Neural progenitor cell (in vitro differentiated cells): ENCODE data around the gene XPR1. TPM values are rescaled to one million over a fixed set of nuclear protein-coding genes. Genes with fewer than 3 reads are reported as not detected.

ENCODE experiments used
- DNase-seq: peaks from one replicate; pipeline ENCODE4 v3.0.0-alpha.2; 2016; ENCODE audit warnings: low spot score
- H2AFZ ChIP-seq: fragments of 200-600 bp; sonication (generic); replicated peaks from 2 replicates; pipeline ENCODE4 v1.6.1; 2016; ENCODE audit warnings: antibody characterized with exemption
- H3F3A ChIP-seq: fragments of 200-600 bp; sonication (generic); 2 replicates; pipeline ENCODE4 v1.6.1; 2016; ENCODE audit warnings: antibody characterized with exemption, low read depth
- H3K27ac ChIP-seq: fragments of 200-600 bp; sonication (generic); 2 replicates; pipeline ENCODE4 v1.5.1; 2016; ENCODE audit warnings: mild to moderate bottlenecking
- H3K27me3 ChIP-seq: fragments of 200-600 bp; sonication (generic); 2 replicates; pipeline ENCODE4 v1.6.1; 2016; ENCODE audit warnings: mild to moderate bottlenecking, moderate library complexity
- H3K36me3 ChIP-seq: fragments of 200-600 bp; sonication (generic); 2 replicates; pipeline ENCODE4 v1.5.1; 2016
- H3K4me1 ChIP-seq: fragments of 200-600 bp; sonication (generic); 2 replicates; pipeline ENCODE4 v1.6.1; 2016; ENCODE audit warnings: mixed run types
- H3K4me2 ChIP-seq: fragments of 200-600 bp; sonication (generic); 2 replicates; pipeline ENCODE4 v1.6.1; 2016
- H3K4me3 ChIP-seq: fragments of 200-600 bp; sonication (generic); 2 replicates; pipeline ENCODE4 v1.5.1; 2016
- H3K79me2 ChIP-seq: fragments of 200-600 bp; sonication (generic); 2 replicates; pipeline ENCODE4 v1.6.1; 2016; ENCODE audit warnings: low read depth
- H3K9ac ChIP-seq: fragments of 200-600 bp; sonication (generic); 2 replicates; pipeline ENCODE4 v1.6.1; 2016
- H3K9me3 ChIP-seq: fragments of 200-600 bp; sonication (generic); 2 replicates; pipeline ENCODE4 v1.5.1; 2016; ENCODE audit warnings: low read depth
- H4K20me1 ChIP-seq: fragments of 200-600 bp; sonication (generic); 2 replicates; pipeline ENCODE4 v1.6.1; 2016; ENCODE audit warnings: low read depth
- H3K27ac Mint-ChIP-seq: 3 replicates; pipeline ENCODE4 v1.8.0; 2021; ENCODE audit warnings: mixed read lengths
- H3K27me3 Mint-ChIP-seq: 2 replicates; pipeline ENCODE4 v1.8.0; 2022; ENCODE audit warnings: low read depth, mild to moderate bottlenecking, inconsistent platforms, moderate library complexity, mixed read lengths; ENCODE audit not compliant: insufficient read depth
- H3K36me3 Mint-ChIP-seq: 3 replicates; pipeline ENCODE4 v1.8.0; 2021; ENCODE audit warnings: mixed read lengths
- H3K4me1 Mint-ChIP-seq: 3 replicates; pipeline ENCODE4 v1.8.0; 2021; ENCODE audit warnings: mixed read lengths
- H3K4me3 Mint-ChIP-seq: 3 replicates; pipeline ENCODE4 v1.8.0; 2021; ENCODE audit warnings: mild to moderate bottlenecking, moderate library complexity, mixed read lengths
- H3K9me3 Mint-ChIP-seq: 3 replicates; pipeline ENCODE4 v1.8.0; 2020; ENCODE audit warnings: mixed read lengths
- CTCF ChIP-seq: fragments of 200-600 bp; sonication (generic); IDR thresholded peaks from 2 replicates; pipeline ENCODE4 v1.5.1; 2017; ENCODE audit warnings: antibody characterized with exemption, mild to moderate bottlenecking
- EZH2 ChIP-seq: fragments of 200-600 bp; sonication (generic); IDR thresholded peaks from 2 replicates; pipeline ENCODE4 v1.6.1; 2017; ENCODE audit warnings: antibody characterized with exemption, mild to moderate bottlenecking, moderate library complexity
- EZH2phosphoT487 ChIP-seq: fragments of 200-600 bp; sonication (generic); IDR thresholded peaks from 2 replicates; pipeline ENCODE4 v1.6.1; 2017; ENCODE audit warnings: antibody characterized with exemption
- total RNA-seq: library from RNA; depleted of rRNA; stranded (reverse); fragments of >200 nt; gene quantifications from 2 replicates; pipeline ENCODE4 v1.2.3, GENCODE V29; 2015; ENCODE audit warnings: low replicate concordance

The XPR1 gene
- total RNA-seq, 1 donor from 2014 or later: 75.0 TPM

- H2AFZ ChIP-seq: no peak overlapping the region
- peaks cover 7% of the 10 kb centered on the region for H3K36me3 Mint-ChIP-seq
- TF ChIP-seq EZH2phosphoT487: no peak
- TF ChIP-seq EZH2: no peak
- no peak for TF ChIP-seq CTCF
- DNase-seq: no peak
- no peak overlapping the region for H3K27ac Mint-ChIP-seq
- H3K4me3 ChIP-seq: no peak overlapping the region
- no peak overlapping the region for H3K9ac ChIP-seq
- no peaks in the 10 kb centered on the region for H3K27me3 ChIP-seq
- H3K36me3 ChIP-seq: no peaks in the 10 kb centered on the region
- H3K9me3 ChIP-seq: no peaks in the 10 kb centered on the region
- no peak overlapping the region for H3K4me3 Mint-ChIP-seq
- H3K79me2 ChIP-seq: no peaks in the 10 kb centered on the region
- no peaks in the 10 kb centered on the region for H3K4me1 ChIP-seq
- no peaks in the 10 kb centered on the region for H3K27me3 Mint-ChIP-seq
- H4K20me1 ChIP-seq: no peaks in the 10 kb centered on the region
- H3K4me2 ChIP-seq: no peak overlapping the region
- no peaks in the 10 kb centered on the region for H3K4me1 Mint-ChIP-seq
- H3F3A ChIP-seq: peaks cover 8% of the 10 kb centered on the region
- no peak overlapping the region for H3K27ac ChIP-seq
- H3K9me3 Mint-ChIP-seq: no peaks in the 10 kb centered on the region
Observed at GRCh38 chr1:180886338-180886737, 254.5 kb downstream of the XPR1 start.

- no peak for DNase-seq
- Histone ChIP-seq H3K27me3 (no peaks in the 10 kb centered on the region), H3K9me3 (no peaks in the 10 kb centered on the region), H3K4me1 (no peaks in the 10 kb centered on the region), H4K20me1 (no peaks in the 10 kb centered on the region), H3K4me3 (no peak overlapping the region), H3K36me3 (no peaks in the 10 kb centered on the region), H3K4me2 (no peak overlapping the region), H3K79me2 (no peaks in the 10 kb centered on the region), H3K27ac (no peak overlapping the region), H3F3A (no peaks in the 10 kb centered on the region), H2AFZ (no peak overlapping the region), H3K9ac (no peak overlapping the region)
- Mint-ChIP-seq H3K36me3 (peaks cover 7% of the 10 kb centered on the region), H3K27ac (no peak overlapping the region), H3K9me3 (no peaks in the 10 kb centered on the region), H3K4me3 (no peak overlapping the region), H3K27me3 (no peaks in the 10 kb centered on the region), H3K4me1 (no peaks in the 10 kb centered on the region)
- TF ChIP-seq EZH2phosphoT487: no peak
- TF ChIP-seq EZH2: no peak
- TF ChIP-seq CTCF: no peak
Observed at GRCh38 chr1:180887841-180888240, 256.0 kb downstream of the XPR1 start.

GRCh38 chr1:180888870-180889269 is 257.0 kb downstream of the XPR1 start:
- H3K9ac ChIP-seq: no peak overlapping the region
- H3K27me3 ChIP-seq: no peaks in the 10 kb centered on the region
- H3K79me2 ChIP-seq: no peaks in the 10 kb centered on the region
- no peaks in the 10 kb centered on the region for H3F3A ChIP-seq
- H3K27me3 Mint-ChIP-seq: no peaks in the 10 kb centered on the region
- H3K27ac ChIP-seq: no peak overlapping the region
- H3K4me1 Mint-ChIP-seq: no peaks in the 10 kb centered on the region
- H2AFZ ChIP-seq: no peak overlapping the region
- no peaks in the 10 kb centered on the region for H3K9me3 ChIP-seq
- no peak for TF ChIP-seq CTCF
- TF ChIP-seq EZH2phosphoT487: no peak
- no peak for TF ChIP-seq EZH2
- no peak overlapping the region for H3K4me2 ChIP-seq
- H3K4me3 ChIP-seq: no peak overlapping the region
- no peak overlapping the region for H3K27ac Mint-ChIP-seq
- H4K20me1 ChIP-seq: no peaks in the 10 kb centered on the region
- no peak overlapping the region for H3K4me3 Mint-ChIP-seq
- peaks cover 5% of the 10 kb centered on the region for H3K36me3 Mint-ChIP-seq
- H3K4me1 ChIP-seq: no peaks in the 10 kb centered on the region
- no peaks in the 10 kb centered on the region for H3K36me3 ChIP-seq
- H3K9me3 Mint-ChIP-seq: no peaks in the 10 kb centered on the region
- DNase-seq: no peak
